Measurements from ENCODE around the gene NOL4L.

NOL4L gene

DNA sequence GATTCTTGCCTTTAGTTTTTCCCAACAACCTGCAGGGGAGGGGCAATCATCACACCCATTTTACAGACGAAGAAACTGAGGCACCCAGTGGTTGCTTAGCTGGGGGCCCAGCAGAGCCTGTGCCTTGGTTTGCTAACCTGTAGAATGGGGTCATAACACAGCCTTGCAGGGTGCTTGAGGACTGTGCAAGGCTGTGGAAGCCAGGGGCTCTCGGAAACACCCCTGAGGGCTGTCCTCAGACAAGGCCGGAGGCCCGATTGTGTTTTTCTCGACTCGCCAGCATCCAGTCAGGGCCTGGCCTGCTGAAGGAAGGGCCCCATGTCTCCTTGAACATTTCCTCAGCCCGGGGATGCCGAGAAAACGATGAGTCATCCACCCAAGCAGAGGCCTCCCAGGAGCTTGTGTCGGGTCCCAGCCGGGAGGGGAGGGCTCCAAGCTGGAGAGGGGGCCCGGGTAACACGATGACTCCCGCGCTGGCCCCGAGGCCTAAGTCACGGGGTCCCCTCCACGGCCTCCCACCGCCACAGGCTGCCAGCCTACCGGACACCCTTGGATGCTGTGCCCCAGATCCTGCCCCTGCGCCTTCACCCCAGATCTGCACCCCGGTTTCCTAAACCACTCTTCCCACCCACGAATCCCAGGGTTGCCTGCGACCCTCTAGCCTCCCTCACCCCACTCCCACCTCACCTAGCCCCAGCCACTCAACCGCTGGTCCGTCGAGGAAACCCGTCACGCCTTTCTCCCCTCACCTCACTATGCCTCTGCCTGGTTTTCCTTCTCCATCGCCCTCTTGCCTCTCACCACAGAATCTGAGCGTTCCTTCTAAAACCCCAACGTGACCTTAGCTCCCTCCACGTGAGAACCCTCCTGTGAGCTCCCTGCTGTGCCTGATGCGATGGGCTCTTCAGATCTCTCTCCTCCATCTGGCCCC is 10.6 kb downstream of the NOL4L start:
- DNase-seq: no peak

DNA sequence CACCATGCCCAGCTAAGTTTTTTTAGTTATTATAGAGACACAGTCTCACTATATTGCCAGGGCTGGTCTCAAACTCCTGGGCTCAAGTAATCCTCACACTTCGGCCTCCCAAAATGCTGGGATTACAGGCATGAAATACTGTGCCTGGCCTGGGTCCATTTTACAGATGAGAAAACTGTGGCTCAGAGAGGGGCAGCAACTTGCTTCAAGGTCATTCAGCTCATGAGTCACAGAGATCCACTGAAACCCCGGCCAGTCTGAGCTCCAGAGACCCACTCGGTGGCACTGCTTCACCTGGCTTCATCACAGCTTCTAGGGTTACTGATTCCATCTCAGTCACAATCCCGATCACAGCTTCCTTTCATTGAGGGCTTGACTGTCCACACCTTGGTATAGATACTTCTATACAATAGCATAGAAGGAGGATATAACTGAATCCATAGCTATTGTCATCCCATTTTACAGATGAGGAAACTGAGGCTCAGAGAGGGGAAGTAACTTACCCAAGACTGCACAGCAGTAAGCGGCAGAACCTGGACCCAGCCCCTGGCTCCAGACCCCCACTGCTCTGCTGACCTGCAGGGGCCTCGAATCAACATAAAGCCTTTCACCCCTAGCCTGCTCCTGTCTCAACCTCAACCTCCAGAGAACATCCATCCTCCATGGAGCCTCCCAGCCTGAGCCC is 11.8 kb downstream of the NOL4L start:
- no peak for DNase-seq

DNA sequence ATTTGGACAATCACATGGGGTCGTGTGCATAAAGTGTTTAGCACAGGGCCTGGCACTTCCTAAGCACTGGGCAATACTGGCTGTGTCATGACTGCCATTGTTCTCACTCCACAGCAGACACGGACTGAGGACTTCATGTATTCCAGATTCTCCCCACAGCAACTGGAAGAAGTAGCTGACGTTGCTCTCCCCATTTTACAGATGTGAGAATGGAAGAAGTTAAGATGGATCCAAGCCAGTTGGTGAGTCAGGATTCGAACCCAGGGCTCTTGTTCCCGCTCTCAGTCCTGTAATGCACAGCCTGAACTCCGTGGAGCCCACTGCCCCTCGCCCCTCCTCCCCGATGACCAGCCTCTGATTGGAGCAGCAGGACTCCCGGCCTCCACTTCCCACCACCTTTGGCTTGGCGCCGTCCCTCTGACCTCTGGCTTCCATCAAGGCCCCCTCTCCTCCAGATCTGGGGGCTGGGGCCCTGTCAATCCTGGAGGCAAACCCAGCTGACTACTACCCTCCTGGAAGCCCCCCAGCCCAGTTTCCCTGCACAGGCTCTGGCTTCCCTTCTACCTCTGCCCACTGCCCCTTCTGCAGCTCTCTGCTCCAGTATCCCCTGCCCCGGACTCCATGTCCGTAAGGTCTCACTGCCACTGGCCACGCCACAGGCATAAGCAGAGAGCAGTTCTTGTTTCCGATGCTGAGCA is 12.7 kb downstream of the NOL4L start:
- no peak for DNase-seq

DNA sequence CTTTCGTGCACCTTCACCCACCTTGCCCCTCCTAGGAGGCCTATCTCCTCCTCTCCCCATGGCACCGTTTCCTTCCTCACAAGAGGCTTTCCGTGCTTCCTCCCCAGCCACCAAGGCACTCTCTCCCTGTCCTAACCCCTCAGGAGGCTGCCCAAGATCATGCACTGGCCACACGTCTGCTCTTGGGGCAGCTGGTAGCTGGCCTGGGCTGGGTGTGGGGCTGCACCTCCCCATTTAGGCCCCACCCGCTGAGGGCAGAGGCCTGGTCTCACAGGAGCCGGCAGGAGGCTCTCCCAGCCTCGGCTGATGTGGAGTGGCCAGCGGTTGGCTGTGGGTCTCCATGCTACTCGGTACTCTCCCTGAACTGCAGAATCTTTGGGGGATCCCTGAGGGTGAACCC is 13.6 kb downstream of the NOL4L start:
- no peak for DNase-seq

DNA sequence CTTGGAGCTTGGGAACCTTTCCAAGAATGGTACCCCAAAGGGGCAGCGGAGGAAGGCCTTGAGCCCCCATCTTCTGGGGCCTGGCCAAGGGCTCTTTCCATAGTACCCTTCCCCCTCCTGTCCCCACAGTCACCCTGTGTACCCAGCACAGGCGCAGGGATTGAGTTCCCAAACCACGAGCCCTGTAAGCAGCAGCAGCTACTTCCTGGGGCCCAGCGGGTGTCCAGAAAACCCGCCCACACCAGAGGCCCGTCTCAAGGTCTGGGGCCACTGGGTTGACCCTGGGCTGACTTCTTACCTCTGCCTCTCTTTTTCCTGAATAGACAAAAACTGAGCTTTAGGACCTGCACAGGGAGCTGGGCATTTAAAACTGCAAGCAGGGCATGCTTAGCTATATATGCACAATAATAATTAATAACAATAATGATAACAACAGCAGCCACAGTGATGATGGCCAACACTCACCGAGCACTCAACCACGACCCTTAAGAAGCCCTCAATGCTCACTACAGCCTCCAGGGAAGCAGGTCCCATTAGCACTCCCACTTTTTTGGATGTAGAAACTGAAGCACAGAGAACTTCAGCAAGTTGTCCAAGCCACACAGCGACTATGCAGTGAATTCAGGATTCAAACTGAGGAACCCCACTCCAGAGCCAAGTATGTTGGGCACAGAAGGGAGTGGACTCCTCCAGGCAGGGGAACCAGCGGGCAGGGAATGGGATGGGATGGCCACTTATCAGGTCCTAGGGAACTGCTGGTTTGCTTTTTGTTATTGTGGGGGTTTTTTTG is 14.5 kb downstream of the NOL4L start:
- no peak for DNase-seq

DNA sequence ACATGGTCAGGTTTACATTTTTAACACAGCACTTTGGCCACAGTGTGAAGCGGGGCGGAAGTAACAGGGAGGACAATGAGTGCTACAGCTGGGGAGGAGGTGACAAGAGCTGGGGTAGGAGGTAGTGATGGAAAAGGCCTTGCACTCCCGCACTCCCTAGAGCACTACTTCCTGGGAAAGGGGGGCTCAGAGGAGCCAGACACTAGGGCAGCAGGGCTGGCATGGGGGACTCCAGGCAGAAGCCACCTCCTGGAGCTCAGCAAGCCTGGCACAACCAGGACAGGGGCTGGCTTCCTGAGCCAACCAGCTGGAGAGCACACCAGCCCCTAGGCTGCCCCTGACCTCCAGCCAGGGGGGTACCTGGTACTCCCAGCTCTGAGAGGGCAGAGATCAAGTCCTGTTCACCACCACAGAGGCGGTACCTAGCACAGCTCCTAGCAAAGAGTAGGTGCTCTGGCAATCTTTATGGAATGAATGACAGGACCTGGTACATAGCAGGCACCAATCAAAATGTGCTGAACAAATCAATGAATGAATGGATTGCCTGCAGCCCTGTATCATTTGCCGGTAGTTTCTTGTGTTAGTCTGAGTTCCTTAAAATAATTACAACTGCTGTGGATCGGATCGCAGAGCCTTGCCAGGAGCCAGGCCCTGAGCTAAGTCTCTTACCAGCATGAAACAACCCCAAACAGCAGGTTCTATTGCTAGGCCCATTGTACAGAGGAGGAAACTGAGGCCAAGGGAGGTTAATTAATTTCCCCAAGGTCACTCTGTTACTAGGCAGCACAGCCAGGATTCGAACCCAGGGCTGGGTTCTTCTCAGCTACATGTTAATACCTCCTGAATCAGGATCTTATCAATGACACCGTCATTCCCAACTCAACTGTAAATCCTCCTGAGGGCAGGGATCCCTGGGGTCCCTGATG is 15.5 kb downstream of the NOL4L start:
- DNase-seq: no peak

DNA sequence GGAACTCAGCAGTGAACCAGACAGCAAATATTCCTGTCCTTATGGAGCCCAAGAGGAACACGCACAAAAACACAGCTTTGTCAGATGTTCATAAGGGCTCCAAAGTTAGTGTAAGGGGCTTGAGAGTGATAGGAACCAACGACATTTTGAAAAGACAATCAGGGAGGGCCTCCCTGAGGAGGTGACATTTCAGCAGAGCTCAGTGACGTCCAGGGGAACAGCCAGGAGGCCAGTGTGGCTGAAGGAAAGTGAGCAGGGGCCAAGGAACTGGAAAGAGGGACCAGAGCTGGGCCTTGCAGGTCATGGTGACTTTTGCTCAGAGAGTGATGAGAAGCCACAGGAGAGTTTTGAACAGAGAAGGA is 16.1 kb downstream of the NOL4L start:
- DNase-seq: no peak

DNA sequence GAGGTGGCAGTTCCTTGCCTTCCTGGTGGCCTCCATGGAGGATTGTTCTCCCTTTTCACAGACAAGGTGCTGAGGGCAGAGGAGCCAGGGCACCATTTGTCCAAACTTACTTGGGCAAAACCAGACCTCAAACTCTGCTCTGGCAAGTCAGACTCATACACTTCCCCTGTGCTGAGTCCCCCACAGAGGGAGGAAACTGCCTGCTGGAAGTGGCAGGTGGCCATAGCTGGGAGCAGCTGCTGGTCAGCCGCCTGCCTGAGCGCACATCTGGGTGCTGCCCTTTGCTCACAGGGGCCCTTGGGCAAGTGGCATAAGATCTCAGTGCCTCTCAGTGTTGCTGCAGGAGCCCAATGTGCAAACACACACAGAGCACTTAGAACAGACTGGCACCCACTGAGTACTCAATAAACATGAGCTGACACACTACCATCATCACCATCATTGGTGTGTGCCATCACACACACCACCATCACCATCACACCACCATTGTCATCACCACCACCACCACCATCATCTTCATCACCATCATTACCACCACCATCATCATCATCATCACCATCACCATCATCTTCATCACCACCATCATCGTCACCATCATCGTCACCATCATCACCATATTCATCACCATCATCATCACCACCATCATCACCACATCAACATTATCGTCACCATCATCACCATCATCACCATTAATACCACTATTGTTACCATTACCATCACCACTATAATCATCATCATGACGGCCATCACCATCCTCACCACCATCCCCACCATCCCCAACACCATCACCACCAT is 17.6 kb downstream of the NOL4L start:
- no peak for DNase-seq

DNA sequence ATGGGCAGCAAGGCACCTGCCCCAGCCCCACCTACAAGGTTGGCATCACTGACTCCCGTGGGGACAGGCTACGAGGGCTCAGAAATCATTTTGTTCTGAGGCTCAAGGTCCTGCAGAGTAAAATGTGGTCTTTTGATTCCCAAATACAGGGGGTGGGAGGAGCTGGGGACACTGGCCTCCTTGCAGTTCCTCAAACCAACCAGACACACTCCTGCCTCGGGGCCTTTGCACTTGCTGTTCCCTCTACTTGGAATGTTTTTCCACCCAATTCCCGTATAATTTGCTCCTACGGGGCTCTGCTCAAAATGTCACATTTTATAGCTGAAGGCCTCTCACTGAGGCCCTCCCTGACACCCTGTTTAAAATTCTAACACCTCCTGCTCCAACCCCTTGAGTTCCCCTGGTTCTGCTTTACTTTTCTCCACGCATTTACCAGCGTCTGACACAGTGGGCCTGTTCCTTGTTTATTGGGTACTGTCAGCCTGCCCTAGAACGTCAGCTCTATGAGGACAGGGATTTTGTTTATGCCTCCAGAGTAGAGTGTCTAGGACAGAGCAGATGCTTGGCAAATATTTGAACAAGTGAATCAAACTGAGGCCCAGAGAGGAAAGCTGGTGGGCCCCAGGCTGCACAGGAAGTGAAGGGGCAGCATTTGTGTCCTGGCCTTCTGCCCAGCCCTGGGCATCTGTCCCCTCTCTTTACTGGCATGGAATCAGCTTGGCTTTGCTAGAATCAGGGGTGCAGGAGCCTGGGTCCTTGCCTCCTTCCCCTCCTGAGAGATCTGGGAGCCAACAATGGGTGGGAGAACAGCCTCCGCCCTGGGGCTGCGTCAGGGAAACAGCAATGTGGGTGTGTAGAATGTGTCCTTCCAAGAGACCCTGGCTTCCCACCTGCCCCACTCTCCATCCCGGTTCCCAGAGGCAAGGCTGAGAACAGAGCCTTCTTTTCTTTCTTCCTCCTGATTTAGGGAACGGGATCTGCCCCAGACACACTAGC is 18.5 kb downstream of the NOL4L start:
- DNase-seq: no peak

DNA sequence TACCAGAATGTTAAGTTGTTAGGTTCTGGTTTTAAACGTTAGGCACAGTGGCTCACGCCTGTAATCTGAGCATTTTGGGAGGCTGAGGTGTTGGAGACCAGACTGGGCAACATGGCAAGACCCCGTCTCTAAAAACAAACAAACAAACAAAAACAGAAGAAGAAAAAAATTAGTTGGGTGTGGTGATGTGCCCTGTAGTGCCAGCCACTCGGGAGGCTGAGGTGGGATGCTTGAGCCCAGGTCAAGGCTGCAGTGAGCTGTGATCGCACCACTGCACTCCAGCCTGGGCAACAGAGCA is 19.4 kb downstream of the NOL4L start:
- DNase-seq: no peak

DNA sequence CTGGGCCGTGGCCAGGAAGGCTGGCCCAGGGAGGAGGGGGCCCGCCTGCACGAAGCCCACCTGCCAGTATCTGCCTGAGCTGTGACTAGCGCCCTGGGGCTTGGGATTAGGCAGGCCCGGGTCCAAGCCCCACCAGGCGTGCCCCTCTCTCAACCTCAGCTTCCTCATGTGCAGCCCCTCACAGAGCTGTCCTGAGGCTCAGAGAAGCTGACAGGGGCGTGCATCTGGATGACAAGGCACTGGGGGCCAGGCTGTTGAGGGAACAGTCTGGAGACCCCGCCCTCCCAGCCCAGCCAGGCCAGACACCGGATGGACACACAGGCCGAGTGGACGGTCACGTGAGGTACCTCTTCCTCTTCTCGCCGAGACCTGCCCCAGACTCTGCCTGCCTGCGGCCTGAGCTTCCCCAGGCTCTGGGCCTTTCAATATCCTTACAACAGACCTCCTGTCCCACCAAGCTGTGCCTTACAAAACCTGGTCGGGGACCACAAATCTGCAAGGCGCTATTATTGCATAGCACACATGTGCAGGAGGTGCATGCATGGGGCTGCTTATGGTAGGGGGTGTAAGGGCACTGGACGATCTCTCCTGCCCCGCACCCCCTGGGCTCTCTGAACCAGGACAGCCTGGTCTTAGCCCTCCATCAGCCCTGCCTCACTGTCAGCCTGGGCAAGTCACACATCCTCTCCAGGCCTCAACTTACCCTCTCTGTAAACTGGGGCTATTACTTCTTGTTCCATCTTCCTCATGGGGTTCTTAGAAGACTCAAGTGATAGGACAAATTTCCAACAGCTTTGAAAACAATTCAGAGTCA is 20.0 kb downstream of the NOL4L start:
- no peak for DNase-seq

DNA sequence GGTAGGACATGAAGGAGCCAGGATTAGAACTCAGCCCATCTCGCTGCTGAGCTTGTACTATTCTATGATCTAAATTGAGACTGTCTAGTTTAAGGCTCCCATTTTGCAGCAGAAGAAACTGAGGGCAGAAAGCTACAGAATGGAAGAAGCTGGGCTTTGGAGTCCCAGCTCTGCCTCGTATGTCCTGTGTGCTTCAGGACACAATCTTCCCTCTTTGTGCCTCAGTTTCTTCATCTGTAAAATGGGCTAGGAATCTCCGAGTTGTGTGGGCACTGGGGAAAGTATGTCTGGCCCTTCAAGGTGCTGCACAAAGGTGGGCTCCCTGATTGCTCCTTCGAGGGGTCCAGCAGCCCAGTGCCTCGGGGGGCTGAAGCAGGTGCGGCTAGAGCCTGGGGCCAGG is 20.7 kb downstream of the NOL4L start:
- no peak for DNase-seq

DNA sequence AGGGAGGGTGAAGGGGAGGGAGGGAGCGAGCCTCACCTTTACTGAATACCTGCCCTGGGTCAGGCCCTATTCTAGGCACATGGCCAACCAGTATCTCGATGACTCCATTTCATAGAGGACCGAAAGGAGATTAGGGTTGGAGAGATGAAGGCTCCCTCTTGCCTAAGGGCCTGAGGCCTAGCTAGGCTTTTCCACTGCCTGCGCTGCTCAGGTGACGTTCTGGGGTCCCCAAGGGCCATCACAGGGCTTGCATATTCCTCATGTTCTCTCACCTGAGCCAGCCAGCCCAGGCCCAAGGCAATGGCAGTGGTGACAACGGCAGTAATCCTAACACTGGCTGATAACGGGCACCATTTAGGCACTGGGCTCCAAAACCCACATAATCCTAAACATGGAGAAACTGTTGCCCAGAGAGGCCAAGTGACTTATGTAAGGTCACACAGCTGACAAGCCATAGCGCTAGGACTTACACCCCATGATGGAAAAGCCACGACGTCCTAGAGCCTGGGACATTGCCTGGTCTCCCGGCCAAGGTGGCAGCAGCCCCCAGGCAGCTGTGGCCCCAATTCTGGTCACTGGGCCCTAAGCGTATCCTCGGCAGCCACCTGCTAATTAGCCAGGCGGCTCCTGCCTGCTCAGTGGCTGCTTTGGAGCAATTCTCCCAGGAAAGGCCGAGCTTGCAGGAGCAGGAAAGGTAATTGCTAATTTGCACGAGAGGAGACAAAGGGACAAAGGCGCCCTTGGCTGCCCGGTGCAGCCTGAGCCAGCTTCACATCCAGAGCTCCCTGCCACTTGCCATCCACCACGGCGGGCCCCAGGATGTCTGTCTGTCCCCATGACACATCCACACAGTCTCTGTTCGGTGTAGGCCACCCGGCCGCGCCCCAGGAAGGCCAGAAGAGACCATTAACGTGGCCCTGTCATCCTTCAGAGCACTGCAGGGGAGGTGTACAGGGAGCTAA is 21.5 kb downstream of the NOL4L start:
- no peak for DNase-seq

DNA sequence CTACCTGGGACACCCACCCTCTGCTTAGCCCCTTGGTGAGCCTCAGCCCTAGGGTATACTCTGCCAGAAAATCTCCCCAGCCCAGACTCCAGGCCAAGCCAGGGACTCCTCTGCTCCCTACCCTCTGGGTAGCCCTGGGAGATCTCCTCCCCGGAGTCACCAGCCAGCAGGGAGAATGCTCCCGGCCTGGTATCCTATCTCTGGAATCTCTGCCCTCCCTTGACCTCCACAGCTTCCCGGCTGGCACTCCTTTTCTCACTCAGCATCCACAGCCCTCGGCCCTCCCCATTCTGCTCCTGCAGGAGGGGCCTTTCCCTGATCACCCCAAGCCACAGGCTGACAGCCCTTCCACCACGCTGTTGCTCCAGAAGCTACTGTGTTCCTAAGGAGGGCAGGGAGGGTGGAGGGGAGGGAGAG is 22.6 kb downstream of the NOL4L start:
- no peak for DNase-seq

DNA sequence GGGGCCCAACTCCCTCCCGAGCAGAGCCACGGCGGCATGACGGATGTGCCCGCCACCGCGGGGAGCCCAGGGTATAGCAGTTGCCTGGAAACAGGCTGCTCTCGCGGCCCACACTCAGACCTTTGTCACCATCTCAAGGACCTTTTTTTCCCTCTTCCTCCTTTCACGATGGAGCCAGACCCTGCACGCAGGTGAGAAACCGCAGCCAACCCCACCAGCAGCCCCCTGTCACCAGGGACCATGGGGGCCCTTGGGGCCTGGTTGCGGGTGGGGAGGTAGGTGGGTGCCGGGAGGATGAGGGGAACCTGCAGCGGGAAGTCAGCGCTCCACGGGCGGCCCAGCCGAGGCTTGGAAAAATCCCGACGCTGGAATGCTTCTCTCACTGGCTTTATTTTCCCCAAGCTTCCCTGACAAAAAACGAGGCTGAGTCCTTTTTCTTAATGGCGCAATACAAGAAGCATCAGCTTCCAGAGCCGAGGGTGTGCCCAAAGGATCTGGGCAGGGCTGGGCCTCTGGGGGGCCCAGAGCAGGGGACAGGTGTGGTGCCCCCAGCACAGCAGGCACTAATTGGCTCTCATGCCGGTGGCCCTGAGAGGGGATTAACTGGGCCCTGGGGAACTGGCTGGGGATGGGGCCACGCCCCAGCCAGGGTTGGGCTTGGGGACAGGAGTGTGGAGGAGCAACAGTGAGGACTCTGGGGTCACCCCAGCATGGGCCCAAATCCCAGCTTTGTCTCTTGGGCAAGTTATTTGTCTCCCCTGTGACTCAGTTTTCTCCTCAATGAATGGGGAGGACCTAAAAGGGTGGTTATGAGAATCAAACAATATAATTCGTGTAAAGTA is 23.9 kb downstream of the NOL4L start:
- DNase-seq: no peak

DNA sequence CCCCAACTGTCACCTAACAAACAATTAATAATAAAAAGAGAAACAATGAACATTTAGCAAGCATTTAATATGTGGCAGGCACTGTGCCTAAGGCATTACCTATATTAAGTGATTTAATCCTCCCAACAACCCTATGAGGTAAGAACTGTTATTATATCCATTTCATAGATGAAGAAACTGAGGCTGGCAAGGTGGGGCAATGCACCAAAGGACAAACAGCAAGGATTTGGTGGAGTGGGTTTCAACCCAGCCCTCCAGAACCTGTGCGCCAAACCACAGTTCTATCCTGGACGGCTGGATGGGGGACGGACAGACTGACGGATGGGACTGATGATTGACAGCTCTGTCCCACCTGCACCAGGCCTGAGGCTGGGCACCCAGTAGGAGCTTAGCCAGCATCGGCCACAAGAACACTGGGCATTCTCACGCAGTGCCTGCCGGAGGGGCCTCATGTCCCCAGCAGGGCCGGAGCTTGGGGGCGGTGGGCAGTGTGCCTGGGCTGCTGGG is 24.6 kb downstream of the NOL4L start:
- DNase-seq: no peak
